AG09309 (cell line): ENCODE results near the gene IL17REL.
"Not testable (repeated sequence)": the region's sequence is repeated elsewhere in the genome, so short reads cannot be mapped to it uniquely, and the experiment has no call there.

ENCODE experiments used
- DNase-seq: peaks from one replicate; pipeline ENCODE4 v3.0.0-alpha.2; 2010; ENCODE audit warnings: low read depth
- H3K4me3 ChIP-seq: 2 replicates; pipeline ENCODE4 v1.5.1; 2011; ENCODE audit warnings: mild to moderate bottlenecking, low read depth, low read length, moderate library complexity; ENCODE audit not compliant: control insufficient read depth
- TF ChIP-seq, protein P1 (sequence below): IDR thresholded peaks from 2 replicates; pipeline ENCODE4 v1.5.1; 2011; ENCODE audit warnings: mild to moderate bottlenecking, low read depth, low read length, inconsistent platforms; ENCODE audit not compliant: insufficient read depth, control insufficient read depth; ENCODE audit errors: missing control alignments

Gene IL17REL

DNA sequence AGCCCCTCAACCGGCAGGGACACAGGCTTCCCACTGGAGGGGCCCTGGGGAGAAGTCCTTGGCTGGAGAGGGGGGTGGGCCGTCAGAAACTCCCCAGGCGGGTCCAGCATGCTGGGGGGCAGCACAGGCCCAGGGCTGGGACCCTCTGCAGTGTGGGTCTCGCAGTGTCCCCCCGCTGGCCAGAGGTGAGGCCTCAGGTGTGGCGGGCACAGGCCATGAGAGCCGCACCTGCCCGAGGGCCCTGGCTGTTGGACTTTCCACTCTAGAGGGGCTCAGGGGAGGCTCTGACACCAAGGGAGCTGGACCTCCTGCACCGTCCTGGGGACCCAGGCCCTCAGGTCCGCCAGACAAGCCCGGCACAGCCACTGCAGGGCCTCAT lies 62.7 kb downstream of the IL17REL start:
- TF ChIP-seq, protein P1, sequence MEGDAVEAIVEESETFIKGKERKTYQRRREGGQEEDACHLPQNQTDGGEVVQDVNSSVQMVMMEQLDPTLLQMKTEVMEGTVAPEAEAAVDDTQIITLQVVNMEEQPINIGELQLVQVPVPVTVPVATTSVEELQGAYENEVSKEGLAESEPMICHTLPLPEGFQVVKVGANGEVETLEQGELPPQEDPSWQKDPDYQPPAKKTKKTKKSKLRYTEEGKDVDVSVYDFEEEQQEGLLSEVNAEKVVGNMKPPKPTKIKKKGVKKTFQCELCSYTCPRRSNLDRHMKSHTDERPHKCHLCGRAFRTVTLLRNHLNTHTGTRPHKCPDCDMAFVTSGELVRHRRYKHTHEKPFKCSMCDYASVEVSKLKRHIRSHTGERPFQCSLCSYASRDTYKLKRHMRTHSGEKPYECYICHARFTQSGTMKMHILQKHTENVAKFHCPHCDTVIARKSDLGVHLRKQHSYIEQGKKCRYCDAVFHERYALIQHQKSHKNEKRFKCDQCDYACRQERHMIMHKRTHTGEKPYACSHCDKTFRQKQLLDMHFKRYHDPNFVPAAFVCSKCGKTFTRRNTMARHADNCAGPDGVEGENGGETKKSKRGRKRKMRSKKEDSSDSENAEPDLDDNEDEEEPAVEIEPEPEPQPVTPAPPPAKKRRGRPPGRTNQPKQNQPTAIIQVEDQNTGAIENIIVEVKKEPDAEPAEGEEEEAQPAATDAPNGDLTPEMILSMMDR = no peak
- no peak for DNase-seq
- no peak overlapping the region for H3K4me3 ChIP-seq

DNA sequence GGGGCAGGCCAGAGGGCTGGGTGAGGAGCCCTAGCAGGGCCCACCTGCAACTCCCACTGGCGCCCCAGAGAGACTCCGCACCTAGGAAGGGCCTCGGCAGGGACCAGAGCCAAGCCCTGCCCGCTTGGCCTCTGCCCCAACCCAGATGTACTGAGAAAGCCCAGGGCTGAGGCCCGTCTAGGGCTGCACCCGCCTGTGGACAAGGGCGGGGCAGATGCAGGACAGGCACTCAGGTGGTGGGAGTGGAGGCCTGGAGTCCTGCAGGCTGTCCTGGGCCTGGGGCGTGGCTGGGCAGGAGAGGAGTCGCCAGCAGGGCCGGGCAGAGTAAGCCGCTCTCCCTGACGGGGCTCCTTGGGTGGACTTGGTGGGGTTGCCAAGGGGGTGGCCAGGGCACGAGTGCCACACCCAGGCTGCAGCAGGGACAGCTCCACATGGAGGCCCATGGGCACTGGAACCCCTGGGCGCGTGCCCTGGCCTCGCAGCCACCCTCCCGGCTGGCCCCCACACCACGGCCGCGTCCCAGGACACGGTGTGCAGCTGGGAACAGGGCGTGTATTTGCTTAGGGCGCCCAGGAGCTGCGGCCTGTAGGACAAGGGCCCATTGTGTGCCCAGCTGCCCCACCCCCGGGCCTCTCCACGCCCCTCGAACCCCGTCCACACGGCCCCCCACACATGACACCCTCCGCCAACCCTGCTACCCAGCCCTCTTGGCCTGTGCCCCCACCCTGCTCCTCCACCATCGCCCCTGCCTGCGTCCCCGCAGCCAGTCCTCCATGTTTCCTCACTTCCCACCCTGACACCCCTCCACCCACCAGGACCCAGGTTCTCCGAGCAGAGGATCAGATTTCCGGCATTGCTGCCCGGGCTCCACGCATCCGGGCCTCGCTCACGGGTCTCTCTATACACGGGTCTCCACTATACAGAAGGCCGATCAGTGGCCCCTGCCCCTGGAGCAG lies 63.3 kb downstream of the IL17REL start:
- TF ChIP-seq, protein P1 = no peak
- no peak for DNase-seq
- no peak overlapping the region for H3K4me3 ChIP-seq

DNA sequence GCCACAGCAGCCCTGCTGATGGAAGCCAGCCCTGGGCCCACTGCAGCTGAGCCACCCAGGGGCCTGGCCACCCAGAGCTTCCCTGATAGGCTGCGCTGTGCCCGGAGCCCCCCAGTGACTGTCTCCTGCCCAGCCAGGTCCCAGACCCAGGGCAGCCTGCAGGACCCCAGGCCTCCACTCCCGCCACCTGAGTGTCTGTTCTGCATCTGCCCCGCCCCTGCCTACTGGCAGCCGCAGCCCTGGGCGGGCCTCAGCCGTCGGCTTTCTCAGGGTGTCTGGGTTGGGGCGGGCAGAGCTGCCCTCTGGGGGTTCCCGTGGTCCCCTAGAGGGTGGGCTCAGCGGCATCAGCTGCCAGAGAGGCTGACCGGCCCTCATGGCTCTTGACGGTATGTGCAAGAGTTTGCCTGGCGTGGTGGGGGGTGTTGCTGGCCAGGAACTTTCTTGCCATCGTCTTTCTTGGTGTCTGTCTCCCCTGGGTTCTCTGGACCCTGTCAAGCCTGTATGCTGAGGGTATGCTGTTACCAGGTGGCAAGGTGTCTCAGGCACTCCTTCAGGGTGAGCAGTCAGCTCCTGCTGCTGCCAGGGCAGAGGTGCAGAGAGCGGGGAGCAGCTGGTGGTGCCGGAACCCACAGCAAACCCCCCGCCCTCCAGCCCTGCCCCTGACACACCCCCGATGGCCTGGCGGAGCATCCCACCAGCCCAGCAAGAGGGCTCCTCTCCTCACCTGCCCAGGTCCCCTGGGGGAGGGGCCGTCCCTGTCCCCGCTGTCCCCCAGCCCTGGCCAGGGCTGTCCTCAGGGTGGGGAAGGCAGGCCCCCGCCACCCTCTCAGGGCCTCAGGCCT lies 64.2 kb downstream of the IL17REL start:
- TF ChIP-seq, protein P1 = no peak
- DNase-seq = no peak
- H3K4me3 ChIP-seq = no peak overlapping the region

DNA sequence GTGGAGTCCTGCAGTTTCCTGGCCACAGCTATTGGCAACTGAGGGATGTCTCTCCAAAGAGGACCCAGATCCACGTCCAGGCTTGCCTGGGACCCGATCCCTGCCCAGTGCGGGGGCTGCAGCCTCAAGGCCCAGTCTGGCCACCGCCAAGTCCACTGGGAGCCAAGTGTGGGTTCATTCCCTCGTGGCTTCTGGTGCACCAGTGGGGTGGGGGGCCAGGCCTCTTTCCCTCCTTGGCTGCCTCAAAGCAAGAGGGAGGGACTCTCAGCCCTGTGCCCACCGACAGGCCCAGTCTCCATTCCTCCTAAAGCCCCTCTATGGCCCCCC lies 65.3 kb downstream of the IL17REL start:
- H3K4me3 ChIP-seq = no peak overlapping the region
- TF ChIP-seq, protein P1 = no peak
- DNase-seq = no peak

DNA sequence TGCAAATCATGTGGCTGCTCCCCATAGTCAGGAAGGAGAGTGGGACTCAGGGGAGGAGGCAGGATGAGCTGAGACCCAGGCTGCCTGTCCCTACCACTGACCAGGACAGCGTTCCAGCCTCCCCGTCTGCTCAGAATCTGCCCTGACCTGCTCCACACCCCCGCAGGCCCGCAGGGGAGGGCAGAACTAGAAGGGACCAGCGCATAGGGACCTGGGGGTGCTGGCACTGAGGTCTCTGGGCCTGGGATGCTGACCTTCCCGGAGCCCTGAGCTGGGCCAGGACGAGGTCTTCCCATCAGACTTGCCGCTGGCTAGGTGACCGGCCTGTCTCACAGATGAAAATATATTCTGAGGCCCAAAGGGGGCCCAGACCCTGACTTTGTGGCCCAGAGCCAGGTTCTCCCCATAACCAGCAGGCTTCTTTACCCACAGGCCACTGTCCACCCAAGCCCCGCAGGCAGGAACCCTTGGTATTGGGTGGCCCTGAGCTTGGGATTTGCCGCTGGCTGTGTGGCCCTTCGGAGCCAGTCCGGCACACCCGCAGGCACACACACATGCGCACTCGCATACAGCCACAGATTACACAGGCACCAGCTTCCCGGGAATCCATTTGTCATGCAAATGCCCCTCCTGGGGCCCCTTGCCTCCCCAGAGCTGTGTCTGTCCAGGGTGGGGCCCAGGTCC lies 65.8 kb downstream of the IL17REL start:
- no peak for DNase-seq
- no peak overlapping the region for H3K4me3 ChIP-seq
- TF ChIP-seq, protein P1 = no peak

DNA sequence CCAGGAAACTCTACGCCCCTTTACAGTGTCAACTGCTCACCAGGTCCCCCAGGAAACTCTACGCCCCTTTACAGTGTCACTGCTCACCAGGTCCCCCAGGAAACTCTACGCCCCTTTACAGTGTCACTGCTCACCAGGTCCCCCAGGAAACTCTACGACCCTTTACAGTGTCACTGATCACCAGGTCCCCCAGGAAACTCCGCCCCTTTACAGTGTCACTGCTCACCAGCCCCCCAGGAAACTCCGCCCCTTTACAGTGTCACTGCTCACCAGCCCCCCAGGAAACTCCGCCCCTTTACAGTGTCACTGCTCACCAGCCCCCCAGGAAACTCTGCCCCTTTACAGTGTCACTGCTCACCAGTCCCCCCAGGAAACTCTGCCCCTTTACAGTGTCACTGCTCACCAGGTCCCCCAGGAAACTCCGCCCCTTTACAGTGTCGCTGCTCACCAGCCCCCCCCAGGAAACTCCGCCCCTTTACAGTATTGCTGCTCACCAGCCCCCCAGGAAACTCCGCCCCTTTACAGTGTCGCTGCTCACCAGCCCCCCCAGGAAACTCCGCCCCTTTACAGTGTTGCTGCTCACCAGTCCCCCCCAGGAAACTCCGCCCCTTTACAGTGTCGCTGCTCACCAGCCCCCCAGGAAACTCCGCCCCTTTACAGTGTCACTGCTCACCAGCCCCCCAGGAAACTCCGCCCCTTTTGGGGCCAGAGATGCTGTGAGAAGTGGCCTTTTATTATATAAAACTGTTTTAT lies 67.3 kb downstream of the IL17REL start:
- H3K4me3 ChIP-seq, DNase-seq: not testable (repeated sequence)
